ENCODE results near the gene CST8. TPM values are rescaled to one million over a fixed set of nuclear protein-coding genes. Genes with fewer than 3 reads are reported as not detected.
"Not testable (repeated sequence)": the region's sequence is repeated elsewhere in the genome, so short reads cannot be mapped to it uniquely, and the experiment has no call there.

CST8 gene
- total RNA-seq, 1 donor from 2014 or later: not detected

DNA sequence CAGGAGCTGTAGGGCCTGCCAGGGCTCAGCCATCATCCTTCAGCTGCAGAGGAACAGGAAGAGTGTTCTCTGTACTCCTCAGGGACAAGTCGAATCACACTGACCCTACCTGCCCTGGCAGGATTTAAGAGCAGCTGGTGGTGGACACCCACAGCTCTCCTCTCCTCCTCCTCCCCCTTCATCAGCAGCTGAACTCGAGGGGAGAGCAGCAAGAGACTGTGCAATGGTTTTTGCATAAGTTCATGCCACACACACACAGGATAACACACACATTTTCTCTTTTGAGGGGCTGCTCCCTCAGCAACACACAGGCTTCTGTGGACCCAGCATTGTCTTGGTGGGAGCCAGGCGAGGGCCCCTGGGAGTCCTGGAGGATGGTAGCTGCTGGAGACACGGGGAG is 38.1 kb upstream of the CST8 start, which contains the start of gene CST11:
TSS of gene CST11 (minus strand) at position 101 of the 400 bp plus-strand sequence. CDS start at position 36, 65 bp downstream.
- Histone ChIP-seq H3K36me3 (ENCODE audit: control insufficient read depth in 3 of 3, insufficient read depth in 3 of 3, low read length in 3 of 3) (no peaks in the 10 kb centered on the region), H3K9me3 (ENCODE audit: control insufficient read depth in 3 of 3, low read length in 3 of 3) (peaks cover 0 to 2% (median 0%) of the 10 kb centered on the region in 3 donors), H3K27me3 (ENCODE audit: control insufficient read depth in 3 of 3, insufficient read depth in 3 of 3, low read length in 3 of 3) (peaks cover 4 to 11% (median 8%) of the 10 kb centered on the region in 3 donors), H3K9ac (ENCODE audit: low read depth in 1 of 3, low read length in 3 of 3) (no peak within 1 kb of the TSS), H3K27ac (ENCODE audit: low read depth, low read length) (no peak within 1 kb of the TSS), H3K4me1 (ENCODE audit: control insufficient read depth in 3 of 3, insufficient read depth in 3 of 3, low read length in 3 of 3) (no peaks in the 10 kb centered on the region), H3K4me3 (ENCODE audit: low read length in 3 of 3) (no peak within 1 kb of the TSS)

DNA sequence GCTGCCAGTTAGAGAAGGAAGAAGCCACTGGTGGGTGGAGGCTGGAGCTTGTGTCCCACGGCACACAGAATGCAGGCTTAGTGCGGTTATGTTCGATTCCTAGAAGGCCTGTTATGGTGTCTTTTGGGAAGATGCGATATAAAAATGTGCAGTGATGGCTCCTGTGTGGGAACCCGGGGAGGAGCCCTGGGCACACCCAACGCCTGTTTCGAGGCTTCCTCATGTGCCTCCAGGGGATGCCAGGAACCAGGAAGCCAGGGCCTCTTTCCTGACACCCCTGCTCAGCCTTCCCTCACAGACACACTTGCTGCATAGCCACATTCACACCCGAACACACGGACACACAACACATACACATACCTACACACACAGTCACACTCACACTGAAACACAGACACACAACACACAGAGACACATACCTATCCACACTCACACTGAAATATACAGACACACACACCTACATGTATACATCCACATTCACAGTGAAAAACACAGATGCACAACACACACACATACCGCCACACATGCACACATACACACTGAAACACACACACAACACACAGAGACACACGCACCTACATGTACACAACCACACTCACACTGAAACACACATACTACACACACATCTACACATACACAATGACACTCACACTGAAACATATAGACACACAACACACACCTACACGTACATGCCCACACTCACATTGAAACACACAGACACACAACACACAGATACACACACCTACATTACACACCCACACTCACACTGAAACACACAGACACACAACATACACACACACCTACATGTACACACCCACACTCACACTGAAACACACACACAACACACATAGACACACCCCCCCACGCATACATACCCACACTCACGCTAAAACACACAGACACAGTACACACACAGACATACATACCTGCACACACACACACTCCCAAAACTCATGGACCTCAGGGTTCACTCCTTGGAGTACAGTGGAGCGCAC is 37.1 kb upstream of the CST8 start:
- Histone ChIP-seq H3K9me3 (ENCODE audit: control insufficient read depth in 3 of 3, low read length in 3 of 3) (peaks cover 0 to 2% (median 0%) of the 10 kb centered on the region in 3 donors), H3K4me1 (ENCODE audit: control insufficient read depth in 3 of 3, insufficient read depth in 3 of 3, low read length in 3 of 3) (no peaks in the 10 kb centered on the region), H3K27ac (ENCODE audit: low read depth, low read length) (no peak overlapping the region), H3K9ac (ENCODE audit: low read depth in 1 of 3, low read length in 3 of 3) (no peak overlapping the region), H3K27me3 (ENCODE audit: control insufficient read depth in 3 of 3, insufficient read depth in 3 of 3, low read length in 3 of 3) (peaks cover 4 to 11% (median 8%) of the 10 kb centered on the region in 3 donors), H3K36me3 (ENCODE audit: control insufficient read depth in 3 of 3, insufficient read depth in 3 of 3, low read length in 3 of 3) (no peaks in the 10 kb centered on the region), H3K4me3 (ENCODE audit: low read length in 3 of 3) (no peak overlapping the region)

DNA sequence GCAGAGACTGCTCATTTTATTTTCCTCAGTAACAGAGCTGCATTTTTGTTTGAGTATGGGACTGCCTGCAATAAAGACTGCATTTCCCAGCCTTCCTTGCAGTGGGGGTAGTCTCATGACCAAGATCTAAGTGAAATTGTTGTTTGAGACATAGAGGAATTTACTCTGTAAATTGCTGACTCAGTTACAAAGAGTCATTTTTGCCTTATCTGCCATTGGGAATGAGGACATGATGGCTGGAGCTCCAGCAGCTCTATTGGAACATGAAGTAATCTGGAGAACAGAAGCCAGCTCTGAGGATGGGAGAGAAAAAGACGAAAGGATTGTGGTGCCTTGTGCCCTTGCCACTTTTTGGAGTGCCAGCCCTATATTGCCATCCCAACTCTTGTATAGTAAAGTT is 36.1 kb upstream of the CST8 start:
- no peak overlapping the region for H3K27ac ChIP-seq (ENCODE audit: low read depth, low read length)
- peaks cover 4 to 11% (median 8%) of the 10 kb centered on the region in 3 donors for H3K27me3 ChIP-seq (ENCODE audit: control insufficient read depth in 3 of 3, insufficient read depth in 3 of 3, low read length in 3 of 3)
- no peak overlapping the region for H3K9ac ChIP-seq (ENCODE audit: low read depth in 1 of 3, low read length in 3 of 3)
- H3K36me3 ChIP-seq (ENCODE audit: control insufficient read depth in 3 of 3, insufficient read depth in 3 of 3, low read length in 3 of 3): no peaks in the 10 kb centered on the region
- H3K9me3 ChIP-seq (ENCODE audit: control insufficient read depth in 3 of 3, low read length in 3 of 3): peaks cover 0 to 2% (median 0%) of the 10 kb centered on the region in 3 donors
- H3K4me1 ChIP-seq (ENCODE audit: control insufficient read depth in 3 of 3, insufficient read depth in 3 of 3, low read length in 3 of 3): no peaks in the 10 kb centered on the region
- no peak overlapping the region for H3K4me3 ChIP-seq (ENCODE audit: low read length in 3 of 3)

DNA sequence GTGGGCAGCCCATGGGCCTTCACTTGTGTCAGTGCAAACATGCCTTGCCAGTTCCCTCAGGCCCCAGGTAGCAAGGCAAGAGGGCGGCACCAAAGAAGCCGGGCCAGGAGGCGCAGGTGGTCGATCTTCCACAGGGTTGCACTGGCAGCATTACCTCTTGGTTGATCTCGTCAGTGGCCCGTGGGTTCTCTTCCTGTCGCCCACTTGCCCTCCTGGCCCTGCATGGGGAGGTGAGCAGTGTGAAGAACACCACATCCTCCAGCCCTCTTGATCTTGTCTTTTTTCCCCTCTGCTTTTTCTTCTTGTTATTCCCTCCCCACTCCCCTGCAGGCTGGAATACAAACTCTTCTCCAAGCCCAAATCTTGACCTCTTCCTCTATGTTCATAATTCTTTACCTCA is 35.3 kb upstream of the CST8 start:
- H3K4me1 ChIP-seq (ENCODE audit: control insufficient read depth in 3 of 3, insufficient read depth in 3 of 3, low read length in 3 of 3): no peaks in the 10 kb centered on the region
- H3K27ac ChIP-seq (ENCODE audit: low read depth, low read length): no peak overlapping the region
- peaks cover 4 to 11% (median 8%) of the 10 kb centered on the region in 3 donors for H3K27me3 ChIP-seq (ENCODE audit: control insufficient read depth in 3 of 3, insufficient read depth in 3 of 3, low read length in 3 of 3)
- no peak overlapping the region for H3K4me3 ChIP-seq (ENCODE audit: low read length in 3 of 3)
- no peaks in the 10 kb centered on the region for H3K36me3 ChIP-seq (ENCODE audit: control insufficient read depth in 3 of 3, insufficient read depth in 3 of 3, low read length in 3 of 3)
- peaks cover 0 to 2% (median 0%) of the 10 kb centered on the region in 3 donors for H3K9me3 ChIP-seq (ENCODE audit: control insufficient read depth in 3 of 3, low read length in 3 of 3)
- no peak overlapping the region for H3K9ac ChIP-seq (ENCODE audit: low read depth in 1 of 3, low read length in 3 of 3)

DNA sequence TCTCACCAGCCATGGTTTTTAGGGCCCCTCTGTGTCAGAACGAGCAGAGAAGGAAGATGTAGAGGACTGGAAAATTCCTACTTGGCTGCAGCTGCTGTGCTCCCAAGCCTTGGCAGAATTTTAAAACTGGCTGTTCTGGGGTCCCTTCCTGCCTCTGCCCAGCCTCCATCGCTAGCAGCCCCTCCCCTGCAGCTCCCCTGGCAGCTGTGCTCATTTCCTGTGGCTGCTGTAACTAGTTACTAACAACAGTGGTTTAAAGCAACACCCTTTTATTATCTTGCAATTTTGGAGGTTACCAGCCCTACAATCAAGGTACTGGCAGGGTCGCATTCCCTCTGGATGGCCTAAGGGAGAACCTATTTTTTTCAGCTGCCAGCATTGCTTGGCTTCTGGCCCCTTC is 34.5 kb upstream of the CST8 start:
- Histone ChIP-seq H3K4me3 (ENCODE audit: low read length in 3 of 3) (no peak overlapping the region), H3K27ac (ENCODE audit: low read depth, low read length) (no peak overlapping the region), H3K9ac (ENCODE audit: low read depth in 1 of 3, low read length in 3 of 3) (no peak overlapping the region), H3K4me1 (ENCODE audit: control insufficient read depth in 3 of 3, insufficient read depth in 3 of 3, low read length in 3 of 3) (no peaks in the 10 kb centered on the region), H3K9me3 (ENCODE audit: control insufficient read depth in 3 of 3, low read length in 3 of 3) (peaks cover 0 to 2% (median 0%) of the 10 kb centered on the region in 3 donors), H3K27me3 (ENCODE audit: control insufficient read depth in 3 of 3, insufficient read depth in 3 of 3, low read length in 3 of 3) (peaks cover 4 to 8% (median 7%) of the 10 kb centered on the region in 3 donors), H3K36me3 (ENCODE audit: control insufficient read depth in 3 of 3, insufficient read depth in 3 of 3, low read length in 3 of 3) (no peaks in the 10 kb centered on the region)

DNA sequence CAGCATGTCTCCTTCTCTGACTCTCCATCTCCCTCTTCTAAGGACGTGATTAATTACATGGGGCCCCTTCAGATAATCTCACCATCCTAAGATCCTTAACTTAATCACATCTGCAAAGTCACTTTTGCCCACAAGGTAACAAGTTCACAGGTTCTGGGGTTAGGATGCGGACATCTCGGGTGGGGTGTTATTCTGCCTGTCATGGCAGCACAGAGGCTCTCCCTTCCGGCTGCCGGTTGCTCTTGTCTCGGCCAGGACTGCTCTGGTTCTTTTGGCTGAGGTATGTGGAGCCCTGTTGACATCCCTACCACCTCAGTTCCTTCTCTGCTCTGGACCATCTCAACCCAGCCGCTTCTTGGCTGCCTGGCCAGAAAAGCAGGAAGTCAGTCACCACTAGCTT is 34.0 kb upstream of the CST8 start:
- Histone ChIP-seq H3K27me3 (ENCODE audit: control insufficient read depth in 3 of 3, insufficient read depth in 3 of 3, low read length in 3 of 3) (peaks cover 4 to 8% (median 6%) of the 10 kb centered on the region in 3 donors), H3K4me3 (ENCODE audit: low read length in 3 of 3) (no peak overlapping the region)

DNA sequence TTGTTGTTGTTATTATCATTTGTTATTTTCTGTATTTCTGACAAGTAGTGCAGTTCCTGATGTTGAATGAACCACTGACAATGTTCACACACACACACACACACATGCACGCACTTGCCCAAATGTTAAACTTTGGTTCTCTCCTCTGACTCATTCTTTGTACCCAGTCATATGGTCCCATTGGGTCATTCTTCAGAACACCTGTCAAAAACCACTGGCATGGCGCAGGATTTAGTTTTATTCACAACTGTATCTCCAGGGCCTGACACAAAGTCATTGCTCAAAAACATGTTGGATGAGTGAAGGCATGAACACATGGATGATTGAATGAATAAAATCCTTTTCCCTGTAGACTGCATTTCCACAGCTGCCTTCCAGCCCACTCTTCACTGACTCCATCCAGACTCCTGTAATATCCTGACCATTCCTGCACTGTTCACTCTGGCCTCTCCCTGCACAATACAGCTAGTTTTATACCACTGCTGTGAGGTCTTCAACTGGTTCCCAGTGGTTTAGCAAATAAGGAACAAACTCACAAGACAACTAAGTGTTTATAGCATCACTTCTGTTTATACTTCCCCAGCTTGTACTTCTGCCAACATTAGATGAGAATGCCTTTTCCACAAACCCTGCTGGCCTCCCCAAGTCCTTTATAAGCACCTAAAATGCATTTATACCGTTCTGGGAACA is 31.3 kb upstream of the CST8 start:
- Histone ChIP-seq H3K36me3 (ENCODE audit: control insufficient read depth in 3 of 3, insufficient read depth in 3 of 3, low read length in 3 of 3) (no peaks in the 10 kb centered on the region), H3K4me3 (ENCODE audit: low read length in 3 of 3) (no peak overlapping the region), H3K9ac (ENCODE audit: low read depth in 1 of 3, low read length in 3 of 3) (no peak overlapping the region), H3K27ac (ENCODE audit: low read depth, low read length) (no peak overlapping the region), H3K27me3 (ENCODE audit: control insufficient read depth in 3 of 3, insufficient read depth in 3 of 3, low read length in 3 of 3) (no peaks in the 10 kb centered on the region), H3K9me3 (ENCODE audit: control insufficient read depth in 3 of 3, low read length in 3 of 3) (peaks cover 0 to 4% (median 0%) of the 10 kb centered on the region in 3 donors), H3K4me1 (ENCODE audit: control insufficient read depth in 3 of 3, insufficient read depth in 3 of 3, low read length in 3 of 3) (no peaks in the 10 kb centered on the region)

More for the DNA sequence above, 34.0 kb upstream of the CST8 start:
- Histone ChIP-seq H3K4me1 (ENCODE audit: control insufficient read depth in 3 of 3, insufficient read depth in 3 of 3, low read length in 3 of 3) (no peaks in the 10 kb centered on the region), H3K9ac (ENCODE audit: low read depth in 1 of 3, low read length in 3 of 3) (no peak overlapping the region), H3K36me3 (ENCODE audit: control insufficient read depth in 3 of 3, insufficient read depth in 3 of 3, low read length in 3 of 3) (no peaks in the 10 kb centered on the region), H3K27ac (ENCODE audit: low read depth, low read length) (no peak overlapping the region), H3K9me3 (ENCODE audit: control insufficient read depth in 3 of 3, low read length in 3 of 3) (peaks cover 0 to 2% (median 0%) of the 10 kb centered on the region in 3 donors)

DNA sequence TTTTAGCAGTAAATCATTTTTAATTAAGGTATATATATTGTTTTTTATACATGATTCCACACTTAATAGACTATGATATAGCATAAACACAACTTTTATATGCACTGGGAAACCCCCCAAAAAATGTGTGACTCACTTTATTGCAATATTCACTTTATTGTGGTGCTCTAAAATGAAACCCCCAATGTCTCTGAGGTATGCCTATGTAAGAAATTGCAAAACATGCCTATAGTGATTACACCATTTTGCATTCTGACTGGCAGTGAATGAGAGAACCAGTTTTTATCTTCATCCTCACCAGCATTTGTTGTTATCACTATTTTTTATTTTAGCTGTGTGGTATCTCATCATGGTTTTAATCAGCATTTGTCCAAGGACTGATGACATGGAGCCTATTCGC is 29.7 kb upstream of the CST8 start:
- Histone ChIP-seq H3K9me3 (ENCODE audit: control insufficient read depth in 3 of 3, low read length in 3 of 3) (peaks cover 0 to 3% (median 0%) of the 10 kb centered on the region in 3 donors), H3K27ac (ENCODE audit: low read depth, low read length) (no peak overlapping the region), H3K4me1 (ENCODE audit: control insufficient read depth in 3 of 3, insufficient read depth in 3 of 3, low read length in 3 of 3) (no peaks in the 10 kb centered on the region), H3K4me3 (ENCODE audit: low read length in 3 of 3) (no peak overlapping the region), H3K27me3 (ENCODE audit: control insufficient read depth in 3 of 3, insufficient read depth in 3 of 3, low read length in 3 of 3) (no peaks in the 10 kb centered on the region), H3K36me3 (ENCODE audit: control insufficient read depth in 3 of 3, insufficient read depth in 3 of 3, low read length in 3 of 3) (no peaks in the 10 kb centered on the region), H3K9ac (ENCODE audit: low read depth in 1 of 3, low read length in 3 of 3) (no peak overlapping the region)

DNA sequence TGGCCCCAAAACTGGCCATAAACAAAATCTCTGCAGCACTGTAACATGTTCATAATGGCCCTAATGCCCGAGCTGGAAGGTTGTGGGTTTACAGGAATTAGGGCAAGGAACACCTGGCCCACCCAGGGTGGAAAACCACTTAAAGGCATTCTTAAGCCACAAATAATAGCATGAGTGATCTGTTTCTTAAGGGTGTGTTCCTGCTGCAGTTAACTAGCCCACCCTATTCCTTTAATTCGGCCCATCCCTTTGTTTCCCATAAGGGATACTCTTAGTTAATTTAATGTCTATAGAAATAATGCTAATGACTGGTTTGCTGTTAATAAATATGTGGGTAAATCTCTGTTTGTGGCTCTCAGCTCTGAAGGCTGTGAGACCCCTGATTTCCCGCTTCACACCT is 24.0 kb upstream of the CST8 start:
- not testable (repeated sequence) for H3K9ac ChIP-seq (ENCODE audit: low read depth in 1 of 3, low read length in 3 of 3); H3K9me3 ChIP-seq (ENCODE audit: control insufficient read depth in 3 of 3, low read length in 3 of 3); H3K4me3 ChIP-seq (ENCODE audit: low read length in 3 of 3); H3K27ac ChIP-seq (ENCODE audit: low read depth, low read length); H3K36me3 ChIP-seq (ENCODE audit: control insufficient read depth in 3 of 3, insufficient read depth in 3 of 3, low read length in 3 of 3); H3K4me1 ChIP-seq (ENCODE audit: control insufficient read depth in 3 of 3, insufficient read depth in 3 of 3, low read length in 3 of 3); H3K27me3 ChIP-seq (ENCODE audit: control insufficient read depth in 3 of 3, insufficient read depth in 3 of 3, low read length in 3 of 3)

DNA sequence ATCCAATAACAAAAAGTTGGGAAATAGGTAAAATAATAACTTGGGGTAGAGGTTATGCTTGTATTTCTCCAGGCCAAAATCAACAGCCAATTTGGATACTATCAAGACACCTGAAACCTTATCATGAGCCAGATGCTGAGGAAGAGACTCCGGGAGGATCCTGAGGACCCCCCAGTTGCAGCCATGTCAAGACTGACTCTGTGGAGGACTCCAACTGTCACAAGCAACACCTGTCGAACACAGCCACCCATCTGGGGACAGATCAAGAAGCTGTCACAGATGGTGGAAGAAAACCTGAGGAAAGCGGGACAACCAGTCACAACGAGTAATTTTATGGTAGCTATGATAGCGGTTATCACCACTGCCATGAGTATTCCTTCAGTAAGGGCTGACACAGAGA is 18.6 kb upstream of the CST8 start:
- not testable (repeated sequence) for H3K36me3 ChIP-seq (ENCODE audit: control insufficient read depth in 3 of 3, insufficient read depth in 3 of 3, low read length in 3 of 3); H3K9ac ChIP-seq (ENCODE audit: low read depth in 1 of 3, low read length in 3 of 3); H3K4me1 ChIP-seq (ENCODE audit: control insufficient read depth in 3 of 3, insufficient read depth in 3 of 3, low read length in 3 of 3); H3K9me3 ChIP-seq (ENCODE audit: control insufficient read depth in 3 of 3, low read length in 3 of 3); H3K4me3 ChIP-seq (ENCODE audit: low read length in 3 of 3); H3K27ac ChIP-seq (ENCODE audit: low read depth, low read length); H3K27me3 ChIP-seq (ENCODE audit: control insufficient read depth in 3 of 3, insufficient read depth in 3 of 3, low read length in 3 of 3)
